Neutrophil (primary cell): Measurements from ENCODE around the gene MYO1B.

ENCODE experiments used
- H3K27ac ChIP-seq: fragments of 200-600 bp; sonication (generic); 2 replicates; pipeline ENCODE4 v1.5.1; 2016; ENCODE audit warnings: mild to moderate bottlenecking, moderate library complexity
- H3K27me3 ChIP-seq: fragments of 200-600 bp; sonication (generic); 2 replicates; pipeline ENCODE4 v1.6.0; 2016; ENCODE audit warnings: mild to moderate bottlenecking
- H3K36me3 ChIP-seq: fragments of 200-600 bp; sonication (generic); 2 replicates; pipeline ENCODE4 v1.5.1; 2017
- H3K4me1 ChIP-seq, 2 experiments: fragments of 200-600 bp in 1 of 2; sonication (generic) in 1 of 2; 1 replicate in 1 of 2; 2 replicates in 1 of 2; pipeline versions ENCODE4 v1.5.1 to v1.6.1; 2013 to 2016; ENCODE audit warnings: low read depth in 1 of 2, low read length in 1 of 2, mild to moderate bottlenecking in 1 of 2, moderate library complexity in 1 of 2; ENCODE audit not compliant: control insufficient read depth in 1 of 2, insufficient read depth in 1 of 2
- H3K4me3 ChIP-seq, 2 experiments: fragments of 200-600 bp in 1 of 2; sonication (generic) in 1 of 2; 1 replicate in 1 of 2; 2 replicates in 1 of 2; pipeline ENCODE4 v1.5.1; 2013 to 2016; ENCODE audit warnings: low read depth in 1 of 2, low read length in 1 of 2, mild to moderate bottlenecking in 1 of 2, moderate library complexity in 1 of 2
- H3K9me3 ChIP-seq: fragments of 200-600 bp; sonication (generic); 2 replicates; pipeline ENCODE4 v1.5.1; 2016
- CTCF ChIP-seq: fragments of 200-600 bp; sonication (generic); IDR thresholded peaks from 2 replicates; pipeline ENCODE4 v1.5.1; 2016; ENCODE audit warnings: antibody characterized with exemption

The MYO1B gene

GRCh38 chr2:191266201-191266600 lies 21.0 kb downstream of the MYO1B start:
- no peak for TF ChIP-seq CTCF
- Histone ChIP-seq H3K4me3 (no peak overlapping the region), H3K27me3 (no peaks in the 10 kb centered on the region)

GRCh38 chr2:191268596-191268995 lies 23.4 kb downstream of the MYO1B start:
- Histone ChIP-seq H3K4me3 (no peak overlapping the region), H3K36me3 (no peaks in the 10 kb centered on the region), H3K27ac (no peak overlapping the region), H3K4me1 (peaks cover 0 to 13% of the 10 kb centered on the region in 2 experiments), H3K9me3 (no peaks in the 10 kb centered on the region), H3K27me3 (no peaks in the 10 kb centered on the region)
- no peak for TF ChIP-seq CTCF

More at GRCh38 chr2:191266201-191266600, 21.0 kb downstream of the MYO1B start:
- no peak overlapping the region for H3K27ac ChIP-seq
- no peaks in the 10 kb centered on the region for H3K36me3 ChIP-seq
- no peaks in the 10 kb centered on the region for H3K9me3 ChIP-seq
- no peaks in the 10 kb centered on the region for H3K4me1 ChIP-seq

GRCh38 chr2:191270306-191271161 lies 25.3 kb downstream of the MYO1B start:
- Histone ChIP-seq H3K4me3 (no peak overlapping the region), H3K4me1 (peaks cover 7 to 25% of the 10 kb centered on the region in 2 experiments), H3K36me3 (no peaks in the 10 kb centered on the region), H3K27me3 (no peaks in the 10 kb centered on the region), H3K9me3 (no peaks in the 10 kb centered on the region), H3K27ac (no peak overlapping the region)
- TF ChIP-seq CTCF: no peak

GRCh38 chr2:191272064-191272463 lies 26.9 kb downstream of the MYO1B start:
- no peak overlapping the region for H3K4me3 ChIP-seq
- H3K4me1 ChIP-seq: peaks cover 7 to 25% of the 10 kb centered on the region in 2 experiments
- H3K27me3 ChIP-seq: no peaks in the 10 kb centered on the region
- H3K36me3 ChIP-seq: no peaks in the 10 kb centered on the region
- H3K27ac ChIP-seq: no peak overlapping the region
- no peak for TF ChIP-seq CTCF
- no peaks in the 10 kb centered on the region for H3K9me3 ChIP-seq

- Histone ChIP-seq H3K27me3 (no peaks in the 10 kb centered on the region), H3K36me3 (no peaks in the 10 kb centered on the region), H3K4me1 (peaks cover 7 to 25% of the 10 kb centered on the region in 2 experiments), H3K9me3 (no peaks in the 10 kb centered on the region), H3K27ac (no peak overlapping the region), H3K4me3 (no peak overlapping the region)
- no peak for TF ChIP-seq CTCF
These were observed 29.2 kb downstream of the MYO1B start for GRCh38 chr2:191274413-191274815.
